ENCODE results near the gene SP140L.

DNA sequence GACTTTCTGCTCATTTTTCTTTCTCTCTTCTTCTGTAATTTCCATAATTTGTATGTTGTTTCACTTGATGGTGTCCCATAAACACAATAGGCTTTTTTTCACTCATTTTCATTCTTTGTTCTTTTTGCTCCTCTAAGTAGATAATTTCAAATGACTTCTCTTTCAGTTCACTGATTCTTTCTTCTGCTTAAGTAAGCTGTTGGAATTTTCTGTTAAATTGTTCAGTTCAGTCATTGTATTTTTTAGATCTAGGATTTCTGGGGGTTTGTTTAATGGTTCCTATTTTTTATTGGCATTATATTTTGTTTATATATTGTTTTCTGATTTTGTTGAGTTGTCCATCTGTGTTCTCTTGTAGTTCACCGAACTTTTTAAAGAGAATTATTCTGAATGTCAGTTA, 19.5 kb downstream of the SP140L start:
- TF ChIP-seq, protein P1, sequence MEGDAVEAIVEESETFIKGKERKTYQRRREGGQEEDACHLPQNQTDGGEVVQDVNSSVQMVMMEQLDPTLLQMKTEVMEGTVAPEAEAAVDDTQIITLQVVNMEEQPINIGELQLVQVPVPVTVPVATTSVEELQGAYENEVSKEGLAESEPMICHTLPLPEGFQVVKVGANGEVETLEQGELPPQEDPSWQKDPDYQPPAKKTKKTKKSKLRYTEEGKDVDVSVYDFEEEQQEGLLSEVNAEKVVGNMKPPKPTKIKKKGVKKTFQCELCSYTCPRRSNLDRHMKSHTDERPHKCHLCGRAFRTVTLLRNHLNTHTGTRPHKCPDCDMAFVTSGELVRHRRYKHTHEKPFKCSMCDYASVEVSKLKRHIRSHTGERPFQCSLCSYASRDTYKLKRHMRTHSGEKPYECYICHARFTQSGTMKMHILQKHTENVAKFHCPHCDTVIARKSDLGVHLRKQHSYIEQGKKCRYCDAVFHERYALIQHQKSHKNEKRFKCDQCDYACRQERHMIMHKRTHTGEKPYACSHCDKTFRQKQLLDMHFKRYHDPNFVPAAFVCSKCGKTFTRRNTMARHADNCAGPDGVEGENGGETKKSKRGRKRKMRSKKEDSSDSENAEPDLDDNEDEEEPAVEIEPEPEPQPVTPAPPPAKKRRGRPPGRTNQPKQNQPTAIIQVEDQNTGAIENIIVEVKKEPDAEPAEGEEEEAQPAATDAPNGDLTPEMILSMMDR (IDR thresholded peaks at IDR 0.05; ENCODE audit: low read depth, low read length) = no peak
- TF ChIP-seq EZH2phosphoT487 (IDR thresholded peaks at IDR 0.05; ENCODE audit: low read depth) = no peak

All from OCI-LY3 (cell line).